Measurements from ENCODE around the gene PRPF8. TPM values are rescaled to one million over a fixed set of nuclear protein-coding genes. Genes with fewer than 3 reads are reported as not detected.

The PRPF8 gene
- total and polyA plus RNA-seq, 2 of the 13 experiments (the other 11 are each of a cell fraction or from before 2014, with no cell fraction given): 112 to 179 TPM

DNA sequence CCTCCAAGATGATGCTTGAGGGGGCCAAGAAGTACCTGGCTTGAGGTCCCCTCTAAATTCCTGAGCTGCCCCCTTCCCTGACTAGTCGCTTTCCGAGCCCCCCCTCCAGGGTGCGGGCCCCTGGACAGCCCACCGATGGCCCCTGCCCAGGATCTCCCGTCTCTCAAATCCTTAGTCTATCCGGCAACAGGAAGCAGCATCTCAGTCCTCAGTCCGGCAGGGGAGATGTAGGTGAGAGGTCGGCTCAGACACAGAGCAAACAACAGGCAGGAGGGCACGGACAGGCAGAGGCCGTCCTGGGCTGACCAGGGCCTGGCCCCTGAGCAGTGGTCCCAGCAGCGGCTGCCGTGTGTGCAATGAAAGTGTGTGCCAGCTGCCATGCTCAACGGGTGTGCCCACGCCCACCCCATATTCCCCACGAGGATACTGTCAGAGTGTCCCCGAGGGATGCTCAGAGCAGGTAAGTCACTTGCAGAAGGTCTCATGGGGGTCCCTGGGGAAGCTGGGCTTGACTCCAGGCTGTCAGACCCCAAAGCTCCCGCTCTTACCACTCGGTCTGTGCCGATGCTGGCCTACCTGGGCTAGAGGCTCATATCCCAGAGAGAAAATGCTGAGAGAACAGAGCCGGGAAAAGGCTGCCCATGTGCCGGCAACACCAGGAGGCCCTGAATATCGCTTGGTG is 63.3 kb downstream of the PRPF8 start (continued):
- TF ChIP-seq SETDB1 (CRISPR knock-in tag; IDR thresholded peaks at IDR 0.05; ENCODE audit: borderline replicate concordance): no peak
- TF ChIP-seq, protein P1, sequence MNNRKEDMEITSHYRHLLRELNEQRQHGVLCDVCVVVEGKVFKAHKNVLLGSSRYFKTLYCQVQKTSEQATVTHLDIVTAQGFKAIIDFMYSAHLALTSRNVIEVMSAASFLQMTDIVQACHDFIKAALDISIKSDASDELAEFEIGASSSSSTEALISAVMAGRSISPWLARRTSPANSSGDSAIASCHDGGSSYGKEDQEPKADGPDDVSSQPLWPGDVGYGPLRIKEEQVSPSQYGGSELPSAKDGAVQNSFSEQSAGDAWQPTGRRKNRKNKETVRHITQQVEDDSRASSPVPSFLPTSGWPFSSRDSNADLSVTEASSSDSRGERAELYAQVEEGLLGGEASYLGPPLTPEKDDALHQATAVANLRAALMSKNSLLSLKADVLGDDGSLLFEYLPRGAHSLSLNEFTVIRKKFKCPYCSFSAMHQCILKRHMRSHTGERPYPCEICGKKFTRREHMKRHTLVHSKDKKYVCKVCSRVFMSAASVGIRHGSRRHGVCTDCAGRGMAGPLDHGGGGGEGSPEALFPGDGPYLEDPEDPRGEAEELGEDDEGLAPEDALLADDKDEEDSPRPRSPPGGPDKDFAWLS (CRISPR knock-in tag; IDR thresholded peaks at IDR 0.05; ENCODE audit: borderline replicate concordance): no peak
- no peak for TF ChIP-seq ZNF839 (CRISPR knock-in tag; IDR thresholded peaks at IDR 0.05; ENCODE audit: borderline replicate concordance)
- no peak for TF ChIP-seq RFX3 (CRISPR knock-in tag; IDR thresholded peaks at IDR 0.05)
- TF ChIP-seq, protein P2, sequence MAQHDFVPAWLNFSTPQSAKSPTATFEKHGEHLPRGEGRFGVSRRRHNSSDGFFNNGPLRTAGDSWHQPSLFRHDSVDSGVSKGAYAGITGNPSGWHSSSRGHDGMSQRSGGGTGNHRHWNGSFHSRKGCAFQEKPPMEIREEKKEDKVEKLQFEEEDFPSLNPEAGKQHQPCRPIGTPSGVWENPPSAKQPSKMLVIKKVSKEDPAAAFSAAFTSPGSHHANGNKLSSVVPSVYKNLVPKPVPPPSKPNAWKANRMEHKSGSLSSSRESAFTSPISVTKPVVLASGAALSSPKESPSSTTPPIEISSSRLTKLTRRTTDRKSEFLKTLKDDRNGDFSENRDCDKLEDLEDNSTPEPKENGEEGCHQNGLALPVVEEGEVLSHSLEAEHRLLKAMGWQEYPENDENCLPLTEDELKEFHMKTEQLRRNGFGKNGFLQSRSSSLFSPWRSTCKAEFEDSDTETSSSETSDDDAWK (CRISPR knock-in tag; IDR thresholded peaks at IDR 0.05): no peak
- no peak for TF ChIP-seq ZNF468 (CRISPR knock-in tag; IDR thresholded peaks at IDR 0.05)
- TF ChIP-seq HHEX (CRISPR knock-in tag; IDR thresholded peaks at IDR 0.05): no peak
- TF ChIP-seq, protein P3, sequence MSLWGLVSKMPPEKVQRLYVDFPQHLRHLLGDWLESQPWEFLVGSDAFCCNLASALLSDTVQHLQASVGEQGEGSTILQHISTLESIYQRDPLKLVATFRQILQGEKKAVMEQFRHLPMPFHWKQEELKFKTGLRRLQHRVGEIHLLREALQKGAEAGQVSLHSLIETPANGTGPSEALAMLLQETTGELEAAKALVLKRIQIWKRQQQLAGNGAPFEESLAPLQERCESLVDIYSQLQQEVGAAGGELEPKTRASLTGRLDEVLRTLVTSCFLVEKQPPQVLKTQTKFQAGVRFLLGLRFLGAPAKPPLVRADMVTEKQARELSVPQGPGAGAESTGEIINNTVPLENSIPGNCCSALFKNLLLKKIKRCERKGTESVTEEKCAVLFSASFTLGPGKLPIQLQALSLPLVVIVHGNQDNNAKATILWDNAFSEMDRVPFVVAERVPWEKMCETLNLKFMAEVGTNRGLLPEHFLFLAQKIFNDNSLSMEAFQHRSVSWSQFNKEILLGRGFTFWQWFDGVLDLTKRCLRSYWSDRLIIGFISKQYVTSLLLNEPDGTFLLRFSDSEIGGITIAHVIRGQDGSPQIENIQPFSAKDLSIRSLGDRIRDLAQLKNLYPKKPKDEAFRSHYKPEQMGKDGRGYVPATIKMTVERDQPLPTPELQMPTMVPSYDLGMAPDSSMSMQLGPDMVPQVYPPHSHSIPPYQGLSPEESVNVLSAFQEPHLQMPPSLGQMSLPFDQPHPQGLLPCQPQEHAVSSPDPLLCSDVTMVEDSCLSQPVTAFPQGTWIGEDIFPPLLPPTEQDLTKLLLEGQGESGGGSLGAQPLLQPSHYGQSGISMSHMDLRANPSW (CRISPR knock-in tag; IDR thresholded peaks at IDR 0.05; ENCODE audit: borderline replicate concordance): no peak
- TF ChIP-seq ZNF547 (CRISPR knock-in tag; IDR thresholded peaks at IDR 0.05): no peak
- TF ChIP-seq SP1 (IDR thresholded peaks at IDR 0.05): no peak
- TF ChIP-seq SP1 (CRISPR knock-in tag; IDR thresholded peaks at IDR 0.05): no peak
- TF ChIP-seq POLR2G (IDR thresholded peaks at IDR 0.05; ENCODE audit: low read depth, low read length): no peak
- no peak; the same call in 1 of the 2 replicates for TF ChIP-seq DPF2 (CRISPR knock-in tag; IDR thresholded peaks at IDR 0.05; ENCODE audit: borderline replicate concordance, low read depth)
- TF ChIP-seq TCF12 (IDR thresholded peaks at IDR 0.05): no peak
- TF ChIP-seq TCF12 (CRISPR knock-in tag; IDR thresholded peaks at IDR 0.05): no peak
- TF ChIP-seq ZNF703 (CRISPR knock-in tag; IDR thresholded peaks at IDR 0.05; ENCODE audit: borderline replicate concordance): no peak
- no peak for TF ChIP-seq TEAD2 (CRISPR knock-in tag; IDR thresholded peaks at IDR 0.05)
- TF ChIP-seq RXRB (CRISPR knock-in tag; IDR thresholded peaks at IDR 0.05; ENCODE audit: borderline replicate concordance): peak; percentile 99
- TF ChIP-seq NFKB2 (CRISPR knock-in tag; IDR thresholded peaks at IDR 0.05; ENCODE audit: borderline replicate concordance): no peak
- TF ChIP-seq KAT7 (CRISPR knock-in tag; IDR thresholded peaks at IDR 0.05; ENCODE audit: borderline replicate concordance): no peak
- TF ChIP-seq AKAP8 (CRISPR knock-in tag; IDR thresholded peaks at IDR 0.05): peak; percentile 27; the same call in 1 of the 2 replicates
- TF ChIP-seq ZNF331 (CRISPR knock-in tag; IDR thresholded peaks at IDR 0.05): no peak
- no peak for TF ChIP-seq ZNF264 (CRISPR knock-in tag; IDR thresholded peaks at IDR 0.05)
- TF ChIP-seq ZNF138 (CRISPR knock-in tag; IDR thresholded peaks at IDR 0.05; ENCODE audit: low read depth): no peak
- TF ChIP-seq SNRNP70 (IDR thresholded peaks at IDR 0.05; ENCODE audit: low read depth, low read length): no peak
- TF ChIP-seq ZNF766 (CRISPR knock-in tag; IDR thresholded peaks at IDR 0.05; ENCODE audit: borderline replicate concordance): peak; percentile 47; the same call in 1 of the 2 replicates
- no peak for TF ChIP-seq ZNF350 (CRISPR knock-in tag; IDR thresholded peaks at IDR 0.05; ENCODE audit: borderline replicate concordance, low read depth)
- no peak for TF ChIP-seq DR1 (CRISPR knock-in tag; IDR thresholded peaks at IDR 0.05)
